WERI-Rb-1 (cell line): ENCODE measurements around the gene USP2.

Experiments used
- DNase-seq: peaks from one replicate; pipeline ENCODE4 v3.0.0-alpha.2; 2020
- H3K27ac ChIP-seq: fragments of 250-450 bp; sonication (Bioruptor Pico); 2 replicates; pipeline ENCODE4 v1.5.1; 2020; ENCODE audit warnings: mild to moderate bottlenecking, moderate library complexity
- H3K27me3 ChIP-seq: fragments of 250-450 bp; sonication (Bioruptor Pico); 2 replicates; pipeline ENCODE4 v1.5.1; 2021; ENCODE audit warnings: mild to moderate bottlenecking, low read depth, moderate library complexity; ENCODE audit not compliant: insufficient read depth, severe bottlenecking
- H3K36me3 ChIP-seq: fragments of 250-450 bp; sonication (Bioruptor Pico); 2 replicates; pipeline ENCODE4 v1.5.1; 2020; ENCODE audit warnings: mild to moderate bottlenecking, moderate library complexity
- H3K4me3 ChIP-seq: 2 replicates; pipeline ENCODE4 v1.5.1; 2011; ENCODE audit warnings: low read depth, mild to moderate bottlenecking, control low read depth, low read length
- H3K9me3 ChIP-seq: fragments of 250-450 bp; sonication (Bioruptor Pico); 2 replicates; pipeline ENCODE4 v1.5.1; 2021; ENCODE audit warnings: mild to moderate bottlenecking, moderate library complexity; ENCODE audit not compliant: severe bottlenecking
- TF ChIP-seq, protein P1 (sequence below): IDR thresholded peaks from 2 replicates; pipeline ENCODE4 v1.5.1; 2011; ENCODE audit warnings: low read depth, mild to moderate bottlenecking, control low read depth, inconsistent platforms, low read length

Gene USP2

DNA sequence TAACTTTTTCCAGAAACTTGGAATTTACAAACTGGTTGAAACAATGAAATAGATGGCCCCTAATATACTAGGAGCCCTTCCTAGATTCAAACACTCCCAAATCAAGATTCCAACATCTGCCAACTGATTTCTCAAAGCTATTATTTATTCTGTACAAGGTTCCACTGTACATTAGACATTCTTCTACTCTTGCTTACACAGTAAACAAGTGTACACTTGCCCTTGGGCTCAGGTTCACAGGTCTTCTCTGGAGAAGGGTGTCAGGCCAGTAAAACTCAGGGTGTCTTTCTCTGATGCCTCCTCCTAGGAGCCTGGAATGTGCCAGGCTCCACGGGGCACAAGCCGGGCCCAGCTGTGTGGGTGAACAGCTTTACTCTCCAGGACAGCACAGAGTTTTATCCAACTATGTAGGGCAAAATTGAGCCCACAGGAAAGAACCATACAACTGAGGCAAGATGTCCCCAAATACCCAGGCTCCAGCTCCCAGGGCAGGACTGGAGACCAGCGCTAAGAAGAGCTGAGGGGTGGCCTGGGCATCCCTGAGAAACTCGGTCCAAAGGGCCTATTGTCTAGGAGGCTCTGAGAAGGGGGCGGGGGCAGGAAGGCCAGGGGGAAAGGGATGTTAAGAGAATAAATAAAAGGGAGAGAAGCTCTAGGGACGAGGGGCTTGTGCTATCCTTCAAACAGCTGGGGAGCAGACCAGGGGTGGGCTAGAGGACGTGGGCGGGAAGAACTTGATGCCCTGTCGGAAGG lies 26.2 kb downstream of the USP2 start:
- no peaks in the 10 kb centered on the region for H3K9me3 ChIP-seq
- H3K27me3 ChIP-seq: no peaks in the 10 kb centered on the region
- H3K27ac ChIP-seq: no peak overlapping the region
- TF ChIP-seq, protein P1, sequence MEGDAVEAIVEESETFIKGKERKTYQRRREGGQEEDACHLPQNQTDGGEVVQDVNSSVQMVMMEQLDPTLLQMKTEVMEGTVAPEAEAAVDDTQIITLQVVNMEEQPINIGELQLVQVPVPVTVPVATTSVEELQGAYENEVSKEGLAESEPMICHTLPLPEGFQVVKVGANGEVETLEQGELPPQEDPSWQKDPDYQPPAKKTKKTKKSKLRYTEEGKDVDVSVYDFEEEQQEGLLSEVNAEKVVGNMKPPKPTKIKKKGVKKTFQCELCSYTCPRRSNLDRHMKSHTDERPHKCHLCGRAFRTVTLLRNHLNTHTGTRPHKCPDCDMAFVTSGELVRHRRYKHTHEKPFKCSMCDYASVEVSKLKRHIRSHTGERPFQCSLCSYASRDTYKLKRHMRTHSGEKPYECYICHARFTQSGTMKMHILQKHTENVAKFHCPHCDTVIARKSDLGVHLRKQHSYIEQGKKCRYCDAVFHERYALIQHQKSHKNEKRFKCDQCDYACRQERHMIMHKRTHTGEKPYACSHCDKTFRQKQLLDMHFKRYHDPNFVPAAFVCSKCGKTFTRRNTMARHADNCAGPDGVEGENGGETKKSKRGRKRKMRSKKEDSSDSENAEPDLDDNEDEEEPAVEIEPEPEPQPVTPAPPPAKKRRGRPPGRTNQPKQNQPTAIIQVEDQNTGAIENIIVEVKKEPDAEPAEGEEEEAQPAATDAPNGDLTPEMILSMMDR: no peak
- DNase-seq: no peak
- peaks cover 47% of the 10 kb centered on the region for H3K36me3 ChIP-seq
- no peak overlapping the region for H3K4me3 ChIP-seq

DNA sequence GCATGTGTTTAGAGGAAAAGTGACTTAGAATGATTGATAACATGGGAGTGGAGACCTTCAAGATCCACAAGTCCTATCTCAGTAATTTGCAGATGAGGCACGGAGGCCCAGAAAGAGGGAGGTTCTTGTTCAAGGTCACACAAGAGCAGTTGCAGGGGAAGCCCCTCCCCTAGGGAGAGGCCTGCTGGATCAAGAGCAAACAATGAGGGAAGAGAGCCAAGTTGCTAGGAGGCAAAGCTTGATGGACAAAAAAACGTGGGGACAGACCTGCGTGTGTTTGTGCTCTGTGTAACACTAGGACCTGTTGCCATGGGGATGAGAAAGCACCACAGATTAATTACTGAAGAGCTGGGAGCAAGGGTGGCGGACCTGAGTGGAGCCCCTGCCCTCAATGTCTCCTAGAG lies 28.6 kb downstream of the USP2 start:
- peak; percentile 78 for DNase-seq
- no peaks in the 10 kb centered on the region for H3K27me3 ChIP-seq
- TF ChIP-seq, protein P1: no peak
- H3K4me3 ChIP-seq: no peak overlapping the region
- peaks cover 26% of the 10 kb centered on the region for H3K36me3 ChIP-seq
- H3K27ac ChIP-seq: peak overlapping the region; percentile 47; the same call in 1 of the 2 replicates
- no peaks in the 10 kb centered on the region for H3K9me3 ChIP-seq

DNA sequence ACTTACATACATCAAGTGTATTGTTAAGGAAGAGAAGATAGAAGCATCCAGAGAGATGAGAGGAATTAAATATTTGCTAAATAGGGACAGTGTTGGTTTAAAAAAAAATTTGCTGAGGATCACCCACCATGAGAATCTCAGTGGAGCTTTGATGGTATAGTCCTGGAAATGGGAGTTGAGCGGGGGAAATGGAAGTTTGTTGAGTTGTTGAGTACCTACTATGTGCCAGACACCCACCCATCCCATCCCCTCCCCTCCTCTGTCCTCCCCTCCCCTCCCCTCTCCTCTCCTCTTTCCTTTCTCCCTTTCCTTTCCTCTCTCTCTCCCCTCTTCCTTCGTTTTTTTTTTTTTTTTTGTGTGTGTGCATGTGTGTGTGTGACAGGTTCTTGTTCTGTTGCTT lies 30.3 kb downstream of the USP2 start:
- TF ChIP-seq, protein P1: no peak
- H3K4me3 ChIP-seq: no peak overlapping the region
- H3K27ac ChIP-seq: no peak overlapping the region
- no peak for DNase-seq
- no peaks in the 10 kb centered on the region for H3K27me3 ChIP-seq
- H3K36me3 ChIP-seq: peaks cover 13% of the 10 kb centered on the region
- no peaks in the 10 kb centered on the region for H3K9me3 ChIP-seq

DNA sequence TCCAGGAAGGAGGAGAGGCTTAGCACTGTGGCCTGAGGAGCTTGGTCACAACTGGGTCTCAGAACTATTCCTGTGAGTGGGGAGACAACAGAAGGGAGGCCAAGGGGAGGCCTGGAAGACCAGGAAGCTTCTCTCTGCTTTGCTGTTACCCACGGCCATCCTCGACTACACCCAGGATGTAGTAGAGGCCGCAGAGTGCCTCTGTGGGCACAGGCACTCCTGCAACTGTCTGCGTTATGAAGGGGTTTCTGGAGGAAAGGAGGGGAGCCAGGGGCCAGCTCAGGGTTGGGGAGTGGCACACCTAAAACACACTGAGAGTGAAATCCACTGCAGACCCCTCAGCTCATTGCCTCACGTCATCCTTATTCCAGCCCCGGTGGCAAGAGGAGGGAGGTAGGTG lies 31.2 kb downstream of the USP2 start:
- H3K4me3 ChIP-seq: no peak overlapping the region
- no peak for DNase-seq
- H3K9me3 ChIP-seq: no peaks in the 10 kb centered on the region
- no peaks in the 10 kb centered on the region for H3K27me3 ChIP-seq
- no peak overlapping the region for H3K27ac ChIP-seq
- peaks cover 8% of the 10 kb centered on the region for H3K36me3 ChIP-seq
- TF ChIP-seq, protein P1: no peak

DNA sequence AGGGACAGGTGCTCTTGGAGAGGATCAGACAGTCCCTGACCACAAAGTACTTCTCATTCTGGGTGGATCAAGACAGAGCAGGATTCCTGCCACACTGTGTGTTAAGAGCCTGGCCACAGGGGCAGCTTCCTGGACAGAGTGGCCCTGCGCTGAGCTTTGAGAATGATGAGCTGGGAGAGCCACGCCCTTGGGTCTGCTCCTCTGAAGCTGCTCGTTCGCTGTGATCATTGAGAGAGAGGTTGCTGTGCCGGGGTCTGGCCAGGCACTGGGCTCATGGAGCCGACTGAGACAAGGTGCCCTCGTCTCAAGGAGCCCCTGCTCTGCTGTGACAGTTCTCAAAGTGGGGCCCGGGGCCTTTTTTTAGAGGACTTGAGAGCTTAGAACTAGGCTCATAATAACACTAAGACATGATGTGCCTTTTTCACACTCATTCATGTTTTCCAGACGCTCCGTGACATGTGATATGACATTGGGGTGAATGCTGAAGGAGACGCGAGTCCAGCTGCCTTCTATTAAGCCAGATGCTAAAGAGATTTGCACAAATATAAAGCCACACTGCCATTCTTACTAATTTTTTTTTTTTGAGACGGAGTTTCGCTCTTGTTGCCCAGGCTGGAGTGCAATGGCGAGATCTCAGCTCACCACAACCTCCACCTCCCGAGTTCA lies 33.4 kb downstream of the USP2 start:
- H3K36me3 ChIP-seq: no peaks in the 10 kb centered on the region
- H3K9me3 ChIP-seq: no peaks in the 10 kb centered on the region
- H3K4me3 ChIP-seq: no peak overlapping the region
- DNase-seq: no peak
- TF ChIP-seq, protein P1: no peak
- H3K27me3 ChIP-seq: no peaks in the 10 kb centered on the region
- H3K27ac ChIP-seq: no peak overlapping the region
